Ramos (cell line): ENCODE data around the gene SGF29.
"Not testable (repeated sequence)": the region's sequence is repeated elsewhere in the genome, so short reads cannot be mapped to it uniquely, and the experiment has no call there.

ENCODE experiments used
- in situ Hi-C: fragments of 300-500 bp; cut with MboI; formaldehyde crosslinking; loops from one replicate; pipeline ENCODE4 v1.14.3; 2022; ENCODE audit warnings: low sequenced_read_pairs; ENCODE audit not compliant: unreplicated experiment

SGF29 gene

DNA sequence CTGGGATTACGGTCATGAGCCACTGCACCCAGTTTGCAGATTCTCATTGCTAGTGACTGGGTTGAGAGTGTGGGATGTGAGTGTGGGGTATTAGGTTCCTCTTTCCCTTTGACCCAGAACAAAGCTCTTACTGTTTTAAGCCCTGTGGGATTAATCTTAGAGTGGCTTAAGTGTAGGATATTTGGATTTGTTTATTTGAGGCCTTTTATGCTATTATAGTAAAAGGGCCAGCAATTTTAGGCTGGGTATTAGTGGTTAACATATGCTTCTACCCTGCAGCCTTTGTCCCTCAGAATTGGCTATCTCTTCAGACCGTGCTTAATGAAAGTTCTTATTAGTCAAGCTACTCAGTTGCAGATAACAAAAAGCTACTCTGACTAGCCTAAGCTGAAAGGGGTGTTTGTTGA is 3.2 kb downstream of the SGF29 start:
- in situ Hi-C loops, result no loop called here

DNA sequence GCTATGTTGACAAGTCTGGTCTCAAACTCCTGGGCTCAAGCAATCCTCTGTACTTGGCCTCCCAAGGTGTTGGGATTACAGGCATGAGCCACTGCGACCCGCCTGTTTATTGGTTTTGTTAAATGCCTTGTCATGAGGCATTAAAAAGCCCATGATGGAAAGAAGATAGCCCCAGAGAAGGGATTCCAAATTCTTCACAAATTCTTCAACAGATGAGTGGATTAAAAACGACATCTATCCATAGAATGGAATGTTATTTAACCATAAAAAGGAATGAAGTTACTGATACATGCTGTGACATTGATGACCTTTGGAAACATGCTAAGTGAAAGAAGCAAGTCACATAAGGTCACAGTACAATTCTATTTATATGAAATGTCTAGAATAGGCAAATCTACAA is 4.7 kb downstream of the SGF29 start:
- in situ Hi-C loops, result no loop called here

DNA sequence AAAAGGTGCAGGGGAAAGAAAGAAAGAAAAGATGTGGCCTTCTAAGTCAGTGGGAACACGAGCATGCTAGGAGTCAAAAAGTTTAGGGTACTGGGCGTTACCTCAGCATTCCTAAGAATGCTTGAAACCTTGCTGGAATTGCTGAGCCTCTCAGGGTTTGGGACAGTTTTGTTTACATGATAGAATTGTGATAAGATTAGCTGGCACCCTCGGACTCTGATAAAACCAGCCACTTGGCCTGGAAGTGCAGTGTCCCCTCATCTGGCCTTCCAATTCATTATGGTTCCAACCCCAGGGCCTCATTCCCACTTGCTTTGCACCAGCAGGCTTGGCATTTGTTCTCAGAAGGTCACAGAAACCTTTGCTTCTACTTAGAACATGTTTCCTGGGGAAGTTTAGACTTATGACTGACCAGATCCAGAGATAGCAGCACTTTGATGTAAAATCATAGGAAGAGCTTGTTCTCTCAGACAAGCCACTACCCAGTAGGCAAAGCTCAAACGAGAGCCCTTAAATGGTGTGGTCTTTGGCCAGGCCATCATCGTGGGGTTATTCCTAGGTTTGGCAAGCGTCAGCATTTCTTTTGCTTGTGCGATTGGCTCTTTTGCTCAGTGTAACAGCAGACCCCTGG is 8.0 kb downstream of the SGF29 start:
- in situ Hi-C loops, result no loop called here

DNA sequence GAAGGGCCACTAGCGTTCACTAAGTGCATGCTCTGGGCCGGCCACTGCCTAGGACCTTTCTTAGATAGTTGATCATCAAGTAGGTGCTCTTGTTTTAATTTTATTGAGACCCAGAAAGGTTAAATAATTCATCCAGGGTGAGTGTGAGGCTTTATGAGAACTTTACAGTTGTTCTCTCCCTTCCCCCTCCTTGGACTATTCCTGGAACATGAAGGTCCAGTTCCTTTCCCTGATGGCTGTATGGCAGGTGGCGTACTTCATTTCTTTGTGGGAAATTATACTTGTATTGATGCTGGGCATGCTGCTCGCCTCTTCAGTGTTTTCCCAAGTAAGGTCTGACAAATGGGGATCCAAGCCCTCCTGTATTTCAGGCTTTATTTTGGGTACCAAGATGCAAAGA is 8.5 kb downstream of the SGF29 start:
- in situ Hi-C loops, result no loop called here

DNA sequence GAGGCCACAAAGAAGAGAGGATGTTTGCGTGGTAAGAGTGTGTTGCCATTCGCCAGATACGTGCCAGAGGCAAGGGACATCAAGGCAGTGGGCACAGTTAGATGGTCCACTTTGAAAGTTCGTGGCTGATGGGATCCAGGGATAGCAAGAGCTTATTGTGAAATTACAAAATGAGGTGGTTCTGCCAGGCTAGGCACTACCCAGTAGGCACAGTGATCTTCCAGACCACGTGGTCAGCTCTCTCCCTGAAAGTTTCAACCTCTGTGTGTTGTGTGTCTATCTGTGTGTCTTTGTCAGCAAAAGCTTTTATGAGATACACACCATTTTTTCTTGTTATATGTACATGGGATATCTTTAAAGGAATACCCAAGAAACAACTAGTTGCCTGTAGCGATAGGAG is 9.5 kb downstream of the SGF29 start:
- in situ Hi-C loops, result no loop called here

DNA sequence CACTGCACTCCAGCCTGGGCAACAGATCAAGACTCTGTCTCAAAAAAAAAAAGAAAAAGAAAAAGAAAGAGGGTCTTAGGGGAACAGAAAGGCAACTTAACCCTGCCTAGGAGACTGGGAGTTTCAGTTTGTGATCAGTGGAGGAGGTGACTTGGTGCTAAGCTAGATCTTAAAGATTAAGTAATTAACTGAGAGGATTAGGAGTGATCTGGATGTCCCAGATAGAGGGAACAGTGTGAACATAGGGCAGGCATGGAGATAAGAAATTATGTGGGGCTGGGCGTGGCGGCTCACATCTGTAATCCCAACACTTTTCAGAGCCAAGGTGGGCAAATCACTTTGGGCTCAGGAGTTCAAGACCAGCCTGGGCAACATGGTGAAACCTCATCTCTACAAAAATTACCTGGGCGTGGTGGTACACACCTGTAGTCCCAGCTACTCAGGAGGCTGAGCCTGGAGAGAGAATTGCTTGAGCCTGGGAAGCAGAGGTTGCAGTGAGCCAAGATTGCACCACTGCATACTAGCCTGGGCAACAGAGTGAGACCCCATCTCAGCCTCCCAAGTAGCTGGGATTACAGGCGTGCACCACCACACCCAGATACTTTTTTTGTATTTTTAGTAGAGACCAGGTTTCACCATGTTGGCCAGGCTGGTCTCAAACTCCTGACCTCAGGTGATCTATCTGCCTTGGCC is 12.7 kb downstream of the SGF29 start:
- in situ Hi-C loops, result not testable (repeated sequence)

DNA sequence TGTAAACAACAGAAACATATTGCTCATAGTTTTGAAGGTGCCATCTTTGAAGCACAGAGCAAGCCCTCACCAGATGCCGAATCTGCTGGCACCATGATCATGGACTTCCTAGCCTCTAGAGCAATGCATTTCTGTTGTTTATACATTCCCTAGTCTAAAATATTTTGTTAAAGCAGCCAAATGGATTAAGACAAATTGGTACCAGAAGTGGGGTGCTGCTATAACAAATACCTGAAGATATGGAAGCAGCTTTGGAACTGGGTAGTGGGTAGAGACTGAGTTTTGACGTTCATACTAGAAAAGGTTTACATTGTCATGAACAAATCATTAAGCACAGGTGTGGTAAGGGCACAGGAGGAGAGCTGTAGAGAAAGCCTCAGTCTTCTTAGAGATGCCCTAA is 13.6 kb downstream of the SGF29 start:
- in situ Hi-C loops, result no loop called here

DNA sequence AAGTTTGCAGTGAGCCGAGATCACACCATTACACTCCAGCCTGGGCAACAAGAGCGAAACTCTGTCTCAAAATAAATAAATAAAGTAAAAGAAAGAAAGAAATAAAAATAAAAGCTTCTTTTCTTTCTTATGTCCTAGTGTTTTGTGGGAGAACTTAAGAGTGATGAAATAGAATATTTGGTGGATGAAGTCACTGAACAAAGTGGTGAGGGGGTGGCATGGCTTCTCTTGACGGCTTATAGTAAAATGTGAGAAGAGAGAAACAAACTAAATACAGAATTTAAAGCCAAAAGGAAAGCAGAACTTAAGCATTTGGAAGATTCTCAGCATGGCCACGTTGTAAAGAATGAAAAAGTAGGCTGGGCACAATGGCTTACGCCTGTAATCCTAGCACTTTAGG is 15.3 kb downstream of the SGF29 start:
- in situ Hi-C loops, result no loop called here

DNA sequence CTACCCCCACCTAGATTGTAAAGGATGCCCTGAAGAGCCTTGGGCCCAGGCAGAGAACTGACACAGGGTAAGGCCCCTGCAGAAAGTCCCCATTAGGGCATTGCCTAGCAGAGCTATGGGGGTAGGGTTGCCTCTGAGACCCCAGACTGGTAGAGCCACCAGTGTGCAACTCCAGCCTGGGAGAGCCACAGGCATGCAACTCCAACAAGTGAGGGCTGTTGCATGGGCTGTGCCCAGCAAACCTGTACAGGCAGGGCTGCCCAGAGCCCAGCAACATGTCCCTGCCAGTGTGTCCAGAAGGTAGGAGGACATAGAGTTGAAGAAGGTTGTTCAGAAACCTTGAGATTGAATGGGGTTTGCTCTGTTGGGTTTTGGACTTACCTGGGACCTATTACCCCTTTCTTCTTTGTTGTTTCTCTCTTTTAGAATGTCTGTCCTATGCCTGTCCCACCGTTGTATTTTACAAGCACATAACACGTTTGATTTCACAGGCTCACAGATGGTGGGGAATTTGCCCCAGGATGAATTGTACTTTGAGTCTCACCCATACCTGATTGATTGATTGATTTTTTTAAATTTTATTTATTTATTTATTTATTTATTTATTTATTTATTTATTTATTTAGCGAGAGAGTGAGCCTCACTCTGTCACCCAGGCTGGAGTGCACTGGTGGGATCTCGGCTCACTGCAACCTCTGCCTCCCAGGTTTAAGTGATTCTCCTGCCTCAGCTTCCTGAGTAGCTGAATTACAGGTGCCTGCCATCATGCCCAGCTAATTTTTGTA is 16.4 kb downstream of the SGF29 start:
- in situ Hi-C loops, result no loop called here

DNA sequence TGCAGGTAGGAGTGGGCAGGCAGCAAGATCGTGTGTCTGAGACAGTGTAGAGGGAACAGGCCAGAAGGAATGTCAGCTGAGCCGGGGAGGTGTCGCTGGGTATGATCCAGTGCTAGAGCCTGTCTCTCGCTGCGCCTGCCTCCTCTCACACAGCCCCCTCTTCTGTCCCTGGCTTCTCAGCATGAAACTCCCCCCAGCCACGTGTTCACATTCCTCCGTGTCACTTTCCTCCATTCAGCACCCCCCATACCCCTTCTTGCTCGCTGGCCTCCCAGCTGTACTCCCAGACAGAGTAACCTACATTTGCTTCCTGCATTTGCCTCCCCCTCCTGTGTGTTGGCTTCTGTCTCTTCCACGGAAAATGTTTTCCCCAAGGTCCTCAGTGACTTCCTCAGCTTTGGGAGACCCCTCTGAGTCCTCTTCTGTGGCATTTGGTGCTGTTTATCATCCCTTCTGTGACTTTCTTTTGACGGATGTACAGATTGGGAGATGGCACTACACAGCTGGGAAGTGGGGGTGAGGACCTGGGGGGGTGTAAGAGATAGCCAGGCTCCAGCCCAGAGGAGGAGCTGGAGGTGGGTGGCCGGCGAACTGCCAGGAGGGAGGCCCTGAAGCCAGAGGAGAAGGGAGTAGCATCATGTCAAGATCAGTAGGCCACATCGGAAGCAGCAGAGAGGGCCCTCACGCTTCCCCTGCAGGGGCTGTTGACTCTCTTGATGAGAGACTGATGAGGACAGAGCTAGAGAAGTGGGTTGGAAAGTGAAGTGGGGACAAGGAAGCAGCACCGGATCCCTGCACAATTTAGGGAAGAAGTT is 19.2 kb downstream of the SGF29 start:
- in situ Hi-C loops, result no loop called here

DNA sequence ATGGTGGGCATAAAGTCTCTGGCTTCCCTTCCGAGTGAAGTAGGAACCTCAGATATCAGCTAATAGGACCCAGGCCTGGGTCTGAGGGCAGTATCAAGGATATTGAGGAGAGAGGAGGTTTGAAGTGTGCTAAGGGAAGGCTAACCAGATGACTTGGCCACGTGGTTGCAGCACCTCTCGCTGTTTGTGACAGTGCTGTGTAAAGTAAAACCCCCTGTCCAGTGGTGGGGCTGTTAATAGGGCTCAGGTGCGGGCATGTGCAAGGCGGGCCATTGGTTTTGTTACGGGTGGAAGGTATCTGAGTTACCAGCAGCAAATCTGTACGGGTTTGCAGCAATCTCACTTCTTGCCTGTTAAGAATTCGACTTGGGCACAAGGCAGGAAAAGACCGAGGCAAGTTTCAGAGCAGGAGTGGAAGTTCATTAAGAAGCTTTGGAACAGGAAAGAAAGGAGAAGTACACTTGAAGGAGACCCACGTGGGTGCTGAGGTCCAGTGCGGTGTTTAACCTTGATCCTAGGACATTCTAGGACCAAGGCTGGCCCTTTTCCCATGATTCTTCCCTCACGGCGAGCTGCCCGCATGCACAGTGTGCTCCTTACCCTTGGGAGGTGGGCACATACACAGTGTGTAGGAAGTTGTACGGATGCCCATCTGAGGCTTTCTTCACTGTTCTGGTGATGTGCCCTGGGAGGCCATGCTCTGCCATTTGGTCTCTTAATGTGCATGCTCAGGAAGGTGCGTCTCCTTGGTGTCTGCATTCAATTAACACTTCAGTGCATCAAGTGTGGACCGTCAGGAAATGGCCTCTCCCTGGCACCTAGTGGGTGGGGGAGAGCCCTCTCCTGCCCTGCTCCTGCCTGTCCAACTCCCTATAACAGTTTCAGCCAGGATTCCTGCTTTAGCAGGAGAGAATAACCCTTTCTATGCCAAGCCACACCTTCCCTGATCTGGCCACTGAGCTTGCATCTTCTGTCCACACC is 20.3 kb downstream of the SGF29 start:
- in situ Hi-C loops, result no loop called here

DNA sequence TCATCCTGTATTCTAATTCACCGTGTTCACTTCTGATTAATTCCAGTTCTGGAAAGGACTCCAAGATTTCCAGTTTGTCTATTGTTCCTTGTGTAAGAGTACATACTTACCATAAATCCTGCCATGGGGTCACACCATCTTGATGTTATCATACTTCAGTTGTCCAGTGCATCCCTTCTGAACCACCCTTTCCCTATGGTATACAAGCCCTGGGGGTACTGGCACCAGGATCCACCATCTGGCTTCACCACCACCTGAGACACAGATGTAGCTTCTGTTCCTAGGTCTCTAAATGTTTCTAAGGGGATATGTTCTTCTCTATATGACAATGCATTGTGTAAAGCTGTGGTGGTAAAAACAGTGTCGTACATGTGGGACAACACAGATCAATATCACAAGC is 21.2 kb downstream of the SGF29 start:
- in situ Hi-C loops, result no loop called here

DNA sequence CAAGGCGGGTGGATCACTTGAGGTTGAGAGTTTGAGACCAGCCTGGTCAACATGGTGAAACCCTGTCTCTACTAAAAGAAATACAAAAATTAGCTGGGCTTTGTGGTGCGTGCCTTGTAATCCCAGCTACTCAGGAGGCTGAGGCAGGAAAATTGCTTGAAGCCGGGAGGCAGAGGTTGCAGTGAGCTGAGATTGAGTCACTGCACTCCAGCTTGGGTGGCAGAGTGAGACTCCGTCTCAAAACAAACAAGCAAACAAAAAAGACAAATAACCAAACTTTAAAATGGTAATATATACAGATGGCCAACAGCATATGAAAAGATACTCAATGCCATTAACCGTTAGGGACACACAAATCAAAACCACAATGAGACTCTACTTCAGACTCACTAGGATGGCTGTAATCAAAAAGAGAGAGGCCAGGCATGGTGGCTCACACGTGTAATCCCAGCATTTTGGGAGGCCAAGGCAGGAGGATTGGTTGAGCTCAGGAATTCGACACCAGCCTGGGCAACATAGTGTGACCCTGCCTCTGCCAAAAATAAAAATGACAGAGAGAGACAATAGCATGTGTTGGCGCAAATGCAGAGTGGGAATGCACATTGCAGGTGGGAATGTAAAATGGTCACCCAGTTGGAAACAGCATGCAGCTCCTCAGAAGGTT is 21.9 kb downstream of the SGF29 start:
- in situ Hi-C loops, result no loop called here

DNA sequence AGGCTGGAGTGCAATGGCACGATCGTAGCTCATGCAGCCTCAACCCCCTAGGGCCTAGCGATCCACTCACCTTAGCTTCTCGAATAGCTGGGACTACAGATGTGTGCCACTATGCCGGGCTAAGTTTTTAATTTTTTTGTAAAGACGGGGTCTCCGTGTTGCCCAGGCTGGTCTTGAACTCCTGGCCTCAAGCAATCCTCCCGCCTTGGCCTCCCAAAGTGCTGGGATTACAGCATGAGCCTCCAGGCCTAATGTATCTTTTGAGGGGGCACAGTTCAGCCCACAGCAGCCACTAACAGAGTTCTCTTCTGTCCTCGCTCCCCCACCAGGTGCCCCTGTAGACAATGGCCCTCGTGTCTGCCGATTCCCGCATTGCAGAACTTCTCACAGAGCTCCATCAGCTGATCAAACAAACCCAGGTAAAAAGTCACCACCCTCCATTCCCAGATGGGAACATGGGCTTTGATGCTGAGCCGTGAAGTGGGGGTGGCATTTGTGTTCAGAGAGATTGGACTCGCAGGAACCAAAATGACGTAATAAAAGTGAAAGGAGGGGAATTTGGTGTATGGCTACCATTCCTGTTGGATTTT is 27.1 kb downstream of the SGF29 start:
- in situ Hi-C loops, result no loop called here

DNA sequence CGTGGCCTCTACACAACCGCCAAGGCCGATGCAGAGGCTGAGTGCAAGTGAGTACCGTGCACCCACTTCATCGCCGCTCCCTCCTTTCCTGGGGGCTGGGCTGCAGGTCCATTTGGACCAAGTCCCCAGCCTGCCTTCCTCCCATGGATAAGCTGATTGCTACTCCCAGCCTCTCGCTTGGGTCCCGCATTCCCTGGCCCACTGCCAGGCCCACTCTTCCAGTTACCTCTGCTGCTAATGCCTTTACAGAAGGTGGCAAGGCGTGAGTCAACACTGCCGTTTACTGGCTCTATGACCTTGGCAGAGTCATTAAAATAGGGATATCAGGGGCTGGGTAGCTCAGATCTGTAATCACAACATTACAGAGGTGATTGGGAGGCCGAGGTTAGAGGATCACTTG is 32.0 kb downstream of the SGF29 start:
- in situ Hi-C loops, result no loop called here

DNA sequence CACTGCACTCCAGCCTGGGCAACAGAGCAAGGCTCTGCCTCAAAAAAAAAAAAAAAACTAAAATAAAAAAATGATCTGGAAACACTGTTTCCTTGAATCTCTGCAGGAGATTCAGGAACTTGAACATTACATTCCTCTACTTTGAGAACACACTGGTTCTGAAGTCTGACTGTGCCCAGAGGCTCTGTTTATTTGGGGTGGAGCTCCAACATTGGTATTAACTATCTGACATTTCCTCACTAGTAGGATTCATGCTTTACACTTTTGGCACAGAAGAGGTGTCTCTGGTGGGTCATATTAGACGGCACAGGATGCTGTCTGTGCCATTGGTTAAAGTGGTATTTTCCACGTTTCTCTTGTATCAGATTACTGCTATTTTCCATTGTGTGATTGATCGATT is 32.7 kb downstream of the SGF29 start:
- in situ Hi-C loops, result no loop called here

DNA sequence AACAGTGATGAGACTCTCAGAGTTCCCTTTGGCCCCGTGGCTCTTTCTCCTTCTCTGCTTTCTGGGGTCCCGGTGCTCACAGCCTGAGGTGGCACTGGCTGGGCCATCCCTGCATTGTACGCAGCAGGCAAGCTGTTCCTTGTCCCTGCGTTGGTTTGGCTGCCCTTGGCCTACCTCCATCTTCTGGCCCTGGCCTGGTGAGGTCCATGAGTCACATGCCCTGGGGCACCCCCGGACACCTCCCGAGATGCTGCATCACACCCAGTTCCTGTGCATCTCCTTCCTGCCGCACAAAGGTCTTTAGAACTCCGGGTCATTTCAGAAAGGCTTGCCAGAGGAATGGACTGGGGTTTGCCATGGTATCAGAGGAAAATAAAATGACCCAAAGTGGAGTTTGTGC is 33.7 kb downstream of the SGF29 start:
- in situ Hi-C loops, result no loop called here

DNA sequence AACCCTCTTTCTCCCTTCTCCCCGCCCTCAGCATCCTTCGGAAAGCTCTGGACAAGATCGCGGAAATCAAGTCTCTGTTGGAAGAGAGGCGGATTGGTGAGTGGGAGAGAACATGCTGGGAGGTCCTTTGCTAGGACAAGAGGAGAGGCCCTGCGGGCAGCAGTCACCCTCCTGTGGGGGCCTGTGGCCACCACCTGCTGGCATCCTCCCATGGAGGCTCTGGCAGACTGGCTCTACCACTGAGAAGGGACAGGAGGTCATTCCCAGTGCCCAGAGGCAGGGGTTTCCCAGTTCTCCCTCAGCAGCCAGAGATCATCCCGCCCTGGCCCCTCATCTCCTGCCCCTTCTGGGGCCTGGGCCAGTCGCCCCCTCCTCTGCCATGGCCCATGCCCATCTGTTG is 35.3 kb downstream of the SGF29 start:
- in situ Hi-C loops, result no loop called here

DNA sequence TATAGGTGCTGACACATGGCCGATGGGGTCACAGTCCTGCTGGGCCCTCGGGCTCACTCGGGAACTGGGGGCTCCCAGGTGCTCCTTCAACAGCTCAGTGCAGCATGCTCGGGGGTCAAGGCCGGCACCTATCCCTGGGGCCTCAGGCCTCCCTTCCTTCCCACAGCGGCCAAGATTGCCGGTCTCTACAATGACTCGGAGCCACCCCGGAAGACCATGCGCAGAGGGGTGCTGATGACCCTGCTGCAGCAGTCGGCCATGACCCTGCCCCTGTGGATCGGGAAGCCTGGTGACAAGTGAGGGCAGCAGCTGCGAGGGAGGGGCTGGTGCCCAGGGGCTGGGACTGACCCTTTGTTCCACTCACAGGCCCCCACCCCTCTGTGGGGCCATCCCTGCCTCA is 36.2 kb downstream of the SGF29 start:
- in situ Hi-C loops, result no loop called here
